GM12891 (cell line): ENCODE results near the gene CPHXL2.

Experiments used
- POLR2A ChIP-seq: IDR thresholded peaks from 2 replicates; pipeline ENCODE4 v1.6.1; 2011; ENCODE audit warnings: low read depth, low read length, control low read depth
- SPI1 ChIP-seq: IDR thresholded peaks from 2 replicates; pipeline ENCODE4 v1.6.1; 2011; ENCODE audit warnings: low read depth, low read length, control low read depth
- TAF1 ChIP-seq: IDR thresholded peaks from 2 replicates; pipeline ENCODE4 v1.6.1; 2011; ENCODE audit warnings: low read depth, low read length, control low read depth

DNA sequence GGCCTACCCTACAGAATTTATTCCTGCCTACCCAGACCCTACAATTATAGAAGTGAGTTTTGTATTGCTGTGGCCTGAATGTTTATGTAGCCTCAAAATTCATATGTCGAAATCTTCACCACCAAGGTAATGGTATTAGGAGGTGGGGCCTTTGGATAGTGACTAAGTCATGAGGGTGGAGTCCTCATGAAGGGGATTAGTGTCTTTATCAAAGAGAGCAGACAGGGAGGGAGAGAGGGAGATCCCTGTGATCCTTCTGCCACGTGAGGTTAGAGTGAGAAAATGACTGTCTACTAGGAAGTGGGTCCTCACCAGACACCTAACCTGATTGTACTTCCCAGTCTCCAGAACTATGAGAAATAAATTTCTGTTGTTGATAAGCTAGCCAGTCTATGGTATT is 25.4 kb upstream of the CPHXL2 start:
- no peak for TF ChIP-seq SPI1
- TF ChIP-seq TAF1, result no peak
- TF ChIP-seq POLR2A, result no peak
